Measurements from ENCODE around the gene SHLD1.

Gene SHLD1

DNA sequence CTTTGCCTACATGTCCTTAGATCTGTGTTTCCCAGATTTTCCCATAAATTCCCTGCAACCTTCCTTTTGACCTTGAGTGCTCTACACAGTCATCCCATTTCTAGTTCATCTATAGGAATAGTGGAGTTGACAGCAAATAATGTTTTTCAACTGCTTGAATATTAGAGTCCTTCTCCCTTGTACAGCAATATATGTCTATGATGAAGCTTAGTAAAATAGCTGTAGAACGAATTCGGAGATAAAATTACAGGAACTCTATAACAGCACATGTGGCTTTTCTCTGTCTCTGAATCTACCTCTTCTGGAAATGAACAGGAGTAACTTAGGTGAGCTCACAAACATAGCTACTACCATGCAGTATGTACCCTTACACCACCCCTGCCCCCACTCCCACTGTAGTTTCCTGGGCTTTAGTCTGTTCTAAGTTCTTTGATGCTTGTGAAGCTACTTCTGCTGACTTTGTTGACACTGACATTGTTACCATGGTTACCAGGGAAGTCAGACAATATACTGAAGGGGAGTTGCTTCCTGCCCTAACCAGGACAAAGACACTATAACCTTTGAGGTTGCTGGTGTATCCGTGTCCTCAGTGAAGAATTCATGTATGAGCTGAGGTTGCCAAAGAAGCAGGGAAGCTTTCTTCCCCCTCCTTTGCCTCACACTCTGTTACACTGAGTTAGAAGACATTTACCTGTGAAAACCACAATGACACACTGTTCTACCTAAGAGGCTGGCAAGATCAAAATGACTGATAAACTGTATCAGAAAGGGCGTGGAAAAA, 35.8 kb upstream of the SHLD1 start:
- Histone ChIP-seq H3K27me3 (ENCODE audit: insufficient read depth, low read depth, severe bottlenecking) (no peaks in the 10 kb centered on the region), H3K9me3 (ENCODE audit: severe bottlenecking) (no peaks in the 10 kb centered on the region)
- DNase-seq: no peak

DNA sequence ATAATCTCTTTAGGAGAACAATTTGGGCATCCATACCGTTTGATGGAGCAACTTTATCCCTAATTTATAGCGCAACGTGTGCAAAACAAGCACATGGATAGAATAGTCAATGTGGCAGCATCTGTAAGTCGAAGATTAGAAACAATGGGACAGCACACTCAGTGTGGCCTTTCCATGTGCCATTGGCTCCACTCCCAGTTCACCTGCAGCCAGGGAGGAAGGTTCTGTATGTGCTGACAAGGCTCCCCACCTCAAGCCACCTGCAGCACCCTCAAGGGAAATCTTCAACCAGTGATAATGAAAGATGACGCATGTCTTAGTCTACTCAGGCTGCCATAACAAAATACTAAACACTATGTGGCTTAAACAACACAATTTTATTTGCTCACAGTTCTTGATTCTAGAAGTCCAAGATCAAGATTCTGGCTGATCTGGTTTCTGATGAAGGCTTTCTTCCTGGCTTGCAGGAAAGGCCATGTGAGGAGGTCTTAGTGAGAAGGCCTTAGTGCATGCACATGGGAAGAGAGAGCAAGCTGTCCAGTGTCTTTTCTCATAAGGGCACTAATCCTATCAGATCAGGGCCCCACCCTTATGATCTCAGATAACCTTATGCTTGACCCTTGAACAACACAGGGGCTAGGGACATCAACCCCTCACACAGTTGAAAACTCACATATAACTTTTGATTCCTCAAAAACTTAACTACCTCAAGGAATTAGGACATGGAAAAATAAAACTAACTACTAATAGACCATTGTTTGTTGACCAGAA, 34.9 kb upstream of the SHLD1 start:
- Histone ChIP-seq H3K9me3 (ENCODE audit: severe bottlenecking) (no peaks in the 10 kb centered on the region), H3K4me3 (ENCODE audit: low read depth, low read length) (no peak overlapping the region), H3K27ac (no peak overlapping the region), H3K27me3 (ENCODE audit: insufficient read depth, low read depth, severe bottlenecking) (no peaks in the 10 kb centered on the region), H3K36me3 (no peaks in the 10 kb centered on the region)
- TF ChIP-seq, protein P1, sequence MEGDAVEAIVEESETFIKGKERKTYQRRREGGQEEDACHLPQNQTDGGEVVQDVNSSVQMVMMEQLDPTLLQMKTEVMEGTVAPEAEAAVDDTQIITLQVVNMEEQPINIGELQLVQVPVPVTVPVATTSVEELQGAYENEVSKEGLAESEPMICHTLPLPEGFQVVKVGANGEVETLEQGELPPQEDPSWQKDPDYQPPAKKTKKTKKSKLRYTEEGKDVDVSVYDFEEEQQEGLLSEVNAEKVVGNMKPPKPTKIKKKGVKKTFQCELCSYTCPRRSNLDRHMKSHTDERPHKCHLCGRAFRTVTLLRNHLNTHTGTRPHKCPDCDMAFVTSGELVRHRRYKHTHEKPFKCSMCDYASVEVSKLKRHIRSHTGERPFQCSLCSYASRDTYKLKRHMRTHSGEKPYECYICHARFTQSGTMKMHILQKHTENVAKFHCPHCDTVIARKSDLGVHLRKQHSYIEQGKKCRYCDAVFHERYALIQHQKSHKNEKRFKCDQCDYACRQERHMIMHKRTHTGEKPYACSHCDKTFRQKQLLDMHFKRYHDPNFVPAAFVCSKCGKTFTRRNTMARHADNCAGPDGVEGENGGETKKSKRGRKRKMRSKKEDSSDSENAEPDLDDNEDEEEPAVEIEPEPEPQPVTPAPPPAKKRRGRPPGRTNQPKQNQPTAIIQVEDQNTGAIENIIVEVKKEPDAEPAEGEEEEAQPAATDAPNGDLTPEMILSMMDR (IDR thresholded peaks at IDR 0.05; ENCODE audit: low read depth, low read length): no peak
- DNase-seq: no peak

More for the DNA sequence above, 35.8 kb upstream of the SHLD1 start:
- TF ChIP-seq, protein P1 (IDR thresholded peaks at IDR 0.05; ENCODE audit: low read depth, low read length): no peak
- Histone ChIP-seq H3K36me3 (no peaks in the 10 kb centered on the region), H3K4me3 (ENCODE audit: low read depth, low read length) (no peak overlapping the region), H3K27ac (no peak overlapping the region)

DNA sequence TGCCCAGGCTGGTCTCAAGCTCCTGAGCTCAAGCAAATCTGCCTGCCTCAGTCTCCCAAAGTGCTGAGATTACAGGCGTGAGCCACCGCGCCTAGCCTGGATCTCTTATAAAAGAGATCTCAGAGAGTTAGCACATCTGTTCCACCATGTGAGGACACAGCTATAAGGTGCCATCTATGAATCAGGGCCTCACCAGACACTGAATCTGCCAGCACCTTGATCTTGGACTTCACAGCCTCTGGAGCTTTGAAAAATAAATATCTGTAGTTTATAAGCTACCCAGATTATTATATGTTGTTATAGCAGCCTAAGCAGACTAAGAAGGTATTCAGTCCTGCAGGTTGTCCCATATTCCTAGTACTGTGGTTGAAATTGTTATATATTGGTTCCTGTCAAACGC, 33.2 kb upstream of the SHLD1 start:
- TF ChIP-seq, protein P1 (IDR thresholded peaks at IDR 0.05; ENCODE audit: low read depth, low read length): no peak
- Histone ChIP-seq H3K4me3 (ENCODE audit: low read depth, low read length) (no peak overlapping the region), H3K9me3 (ENCODE audit: severe bottlenecking) (no peaks in the 10 kb centered on the region), H3K27ac (no peak overlapping the region), H3K27me3 (ENCODE audit: insufficient read depth, low read depth, severe bottlenecking) (no peaks in the 10 kb centered on the region), H3K36me3 (no peaks in the 10 kb centered on the region)
- DNase-seq: no peak

DNA sequence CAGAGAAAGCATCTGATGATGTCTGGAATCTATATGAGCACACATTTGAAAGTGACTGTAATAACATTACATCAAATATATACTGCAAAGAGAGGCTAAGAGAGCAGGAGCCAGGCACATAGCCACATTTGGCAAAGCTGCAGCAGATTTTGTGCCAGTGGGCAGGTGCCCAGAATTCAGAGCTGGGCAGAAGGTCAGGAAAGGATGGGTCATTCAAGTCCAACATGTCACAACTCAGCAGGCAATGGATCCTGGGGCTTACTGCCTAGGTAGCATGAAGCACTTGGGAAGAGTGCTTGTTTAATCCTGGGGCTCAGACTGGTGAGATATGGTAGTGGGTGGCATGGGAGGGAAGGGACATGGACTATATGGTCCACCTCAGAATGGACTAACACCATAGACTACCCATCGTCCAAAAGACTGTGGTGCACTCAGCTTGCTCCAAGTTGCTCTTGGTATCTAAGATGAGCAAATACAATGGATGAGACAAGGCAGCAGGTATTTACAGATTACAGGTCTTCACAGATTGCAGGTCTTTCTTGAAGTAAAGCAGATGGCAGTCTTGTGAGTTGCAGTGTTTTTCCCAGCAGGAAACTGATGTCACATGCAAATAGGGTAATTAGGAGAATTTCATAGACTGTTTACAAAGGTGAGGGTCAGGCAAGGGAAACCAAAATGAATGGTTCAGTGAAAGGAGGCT, 31.2 kb upstream of the SHLD1 start:
- TF ChIP-seq, protein P1 (IDR thresholded peaks at IDR 0.05; ENCODE audit: low read depth, low read length): no peak
- Histone ChIP-seq H3K4me3 (ENCODE audit: low read depth, low read length) (no peak overlapping the region), H3K36me3 (no peaks in the 10 kb centered on the region), H3K9me3 (ENCODE audit: severe bottlenecking) (no peaks in the 10 kb centered on the region), H3K27me3 (ENCODE audit: insufficient read depth, low read depth, severe bottlenecking) (no peaks in the 10 kb centered on the region), H3K27ac (no peak overlapping the region)
- DNase-seq: no peak

DNA sequence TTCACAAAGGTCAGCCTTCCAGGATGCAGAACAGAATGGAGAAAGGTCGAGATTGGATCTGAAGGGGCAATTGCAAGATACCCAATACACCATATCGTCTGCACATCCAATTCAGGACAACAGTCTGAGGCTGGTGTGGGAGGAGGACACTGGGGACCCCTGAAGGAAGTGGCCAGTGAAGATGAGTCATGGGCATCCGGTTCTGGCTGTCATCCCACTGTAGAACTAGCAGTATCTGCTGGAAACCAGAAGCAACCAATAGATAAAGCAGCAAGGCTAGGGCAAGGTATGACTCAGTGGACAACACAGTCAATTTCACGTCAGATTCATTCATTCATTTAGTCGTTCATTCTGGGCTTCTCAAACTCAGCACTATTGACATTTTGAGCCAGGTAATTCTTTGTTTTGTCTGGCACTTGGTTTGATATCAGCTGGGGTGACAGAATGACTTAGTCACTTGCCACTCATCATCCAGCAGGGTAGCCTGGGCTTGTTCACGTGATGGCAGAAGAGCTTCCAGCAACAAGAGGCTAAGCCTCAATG, 30.3 kb upstream of the SHLD1 start:
- Histone ChIP-seq H3K4me3 (ENCODE audit: low read depth, low read length) (no peak overlapping the region), H3K36me3 (no peaks in the 10 kb centered on the region), H3K27ac (no peak overlapping the region), H3K27me3 (ENCODE audit: insufficient read depth, low read depth, severe bottlenecking) (no peaks in the 10 kb centered on the region), H3K9me3 (ENCODE audit: severe bottlenecking) (no peaks in the 10 kb centered on the region)
- TF ChIP-seq, protein P1 (IDR thresholded peaks at IDR 0.05; ENCODE audit: low read depth, low read length): no peak
- DNase-seq: no peak

Measured in WERI-Rb-1 (cell line).